IMR-90 (cell line): ENCODE results near the gene RAB40A. TPM values are rescaled to one million over a fixed set of nuclear protein-coding genes. Genes with fewer than 3 reads are reported as not detected.

Experiments used
- ATAC-seq: fragments of 200-7000 bp; cut with Tn5 transposase; 2 replicates; pipeline ENCODE4 v1.9.1; 2020; ENCODE audit warnings: low read depth, mild to moderate bottlenecking, moderate library complexity
- BruUV-seq: library from RNA; stranded (reverse); fragments of 400-500 nt; replicated peaks from 2 replicates; lab custom pipeline; 2021; lab: Mats Ljungman, UMichigan
- CTCF ChIA-PET: fragments of 300-600 bp; formaldehyde crosslinking; extraction: SDS; loops from one replicate; lab custom pipeline; 2021; ENCODE audit warnings: antibody characterized with exemption; lab: Yijun Ruan, JAX
- POLR2A ChIA-PET: fragments of 300-600 bp; sonication (Branson Sonifier 250); formaldehyde crosslinking; loops from one replicate; lab custom pipeline; 2022; ENCODE audit warnings: antibody characterized with exemption; ENCODE audit not compliant: unreplicated experiment; lab: Charles Lee
- DNase-seq: peaks from one replicate; pipeline ENCODE4 v3.0.0; 2013
- H2AFZ ChIP-seq: replicated peaks from 2 replicates; pipeline ENCODE3; 2013; ENCODE audit warnings: low read length, mild to moderate bottlenecking; ENCODE audit not compliant: poor library complexity
- H2AK5ac ChIP-seq: 2 replicates; pipeline ENCODE4 v1.6.1; 2013; ENCODE audit warnings: low read depth, low read length, inconsistent platforms
- H2AK9ac ChIP-seq: replicated peaks from 2 replicates; pipeline ENCODE3; 2013; ENCODE audit warnings: mild to moderate bottlenecking, low read depth, low read length, moderate library complexity; ENCODE audit not compliant: poor library complexity
- H2BK120ac ChIP-seq: 2 replicates; pipeline ENCODE4 v1.6.1; 2013; ENCODE audit warnings: low read depth, low read length, inconsistent platforms
- H2BK15ac ChIP-seq: 3 replicates; pipeline ENCODE4 v1.6.1; 2013; ENCODE audit warnings: low read depth, low read length, inconsistent platforms
- H2BK20ac ChIP-seq: 2 replicates; pipeline ENCODE4 v1.6.1; 2013; ENCODE audit warnings: low read depth, mild to moderate bottlenecking, inconsistent platforms, low read length, moderate library complexity
- H2BK5ac ChIP-seq: 2 replicates; pipeline ENCODE4 v1.6.1; 2013; ENCODE audit warnings: mild to moderate bottlenecking, low read depth, low read length, inconsistent platforms; ENCODE audit not compliant: poor library complexity, severe bottlenecking
- H3K14ac ChIP-seq: replicated peaks from 2 replicates; pipeline ENCODE4 v1.6.1; 2013; ENCODE audit warnings: low read depth, low read length, inconsistent platforms
- H3K18ac ChIP-seq: 2 replicates; pipeline ENCODE4 v1.6.1; 2013; ENCODE audit warnings: low read depth, low read length, control low read depth
- H3K23ac ChIP-seq: 2 replicates; pipeline ENCODE4 v1.6.1; 2013; ENCODE audit warnings: low read depth, low read length, inconsistent platforms
- H3K27ac ChIP-seq: 2 replicates; pipeline ENCODE4 v1.5.1; 2013; ENCODE audit warnings: mild to moderate bottlenecking, control low read depth, low read length; ENCODE audit not compliant: insufficient read depth
- H3K27me3 ChIP-seq: 2 replicates; pipeline ENCODE4 v1.6.1; 2013; ENCODE audit warnings: low read length; ENCODE audit not compliant: control insufficient read depth, insufficient read depth
- H3K36me3 ChIP-seq: 2 replicates; pipeline ENCODE4 v1.6.1; 2013; ENCODE audit warnings: low read length, mixed read lengths; ENCODE audit not compliant: control insufficient read depth, insufficient read depth
- H3K4ac ChIP-seq: 2 replicates; pipeline ENCODE4 v1.6.1; 2013; ENCODE audit warnings: low read depth, low read length, inconsistent platforms
- H3K4me1 ChIP-seq: 2 replicates; pipeline ENCODE4 v1.6.1; 2013; ENCODE audit warnings: low read length, mixed read lengths; ENCODE audit not compliant: control insufficient read depth, insufficient read depth
- H3K4me2 ChIP-seq: 2 replicates; pipeline ENCODE4 v1.6.1; 2013; ENCODE audit warnings: low read depth, mild to moderate bottlenecking, control low read depth, low read length, moderate library complexity
- H3K4me3 ChIP-seq: 2 replicates; pipeline ENCODE4 v1.5.1; 2013; ENCODE audit warnings: low read depth, mild to moderate bottlenecking, control low read depth, low read length, moderate library complexity; ENCODE audit not compliant: insufficient read depth
- H3K56ac ChIP-seq: 2 replicates; pipeline ENCODE4 v1.6.1; 2013; ENCODE audit warnings: low read length, inconsistent platforms; ENCODE audit not compliant: insufficient read depth; ENCODE audit errors: extremely low read depth
- H3K79me1 ChIP-seq, 2 experiments: 2 replicates each; pipeline ENCODE4 v1.6.1; 2013; ENCODE audit warnings: low read length in 2 of 2, inconsistent platforms in 1 of 2, low read depth in 1 of 2
- H3K9ac ChIP-seq: 2 replicates; pipeline ENCODE4 v1.6.1; 2013; ENCODE audit warnings: low read depth, low read length, control low read depth
- H3K9me1 ChIP-seq: 2 replicates; pipeline ENCODE4 v1.6.1; 2013; ENCODE audit warnings: low read length, inconsistent platforms; ENCODE audit not compliant: insufficient read depth
- H3K9me3 ChIP-seq: 2 replicates; pipeline ENCODE4 v1.6.1; 2013; ENCODE audit warnings: low read length; ENCODE audit not compliant: control insufficient read depth, insufficient read depth
- H4K20me1 ChIP-seq: 2 replicates; pipeline ENCODE4 v1.6.1; 2013; ENCODE audit warnings: low read length, inconsistent platforms; ENCODE audit not compliant: insufficient read depth
- H4K5ac ChIP-seq: 2 replicates; pipeline ENCODE4 v1.6.1; 2013; ENCODE audit warnings: mild to moderate bottlenecking, low read depth, low read length, control low read depth
- H4K8ac ChIP-seq, 2 experiments: 2 replicates each; pipeline ENCODE4 v1.6.1; 2013; ENCODE audit warnings: low read depth in 2 of 2, low read length in 2 of 2, control low read depth in 1 of 2, inconsistent platforms in 1 of 2
- H4K91ac ChIP-seq: 2 replicates; pipeline ENCODE4 v1.6.1; 2013; ENCODE audit warnings: low read depth, low read length, inconsistent platforms; ENCODE audit not compliant: insufficient read depth
- BHLHE40 ChIP-seq: fragments of 150-350 bp; IDR thresholded peaks from 2 replicates; pipeline ENCODE4 v1.6.1; 2016; ENCODE audit warnings: mild to moderate bottlenecking, low read depth, low read length
- CEBPB ChIP-seq: IDR thresholded peaks from 2 replicates; pipeline ENCODE4 v1.6.1; 2012; ENCODE audit warnings: low read depth, low read length, improper control_type of control experiment
- CHD1 ChIP-seq: IDR thresholded peaks from 2 replicates; pipeline ENCODE4 v1.6.1; 2012; ENCODE audit warnings: low read depth, low read length, improper control_type of control experiment
- FOS ChIP-seq: fragments of 150-350 bp; IDR thresholded peaks from 2 replicates; pipeline ENCODE4 v1.6.1; 2016; ENCODE audit warnings: low read depth, low read length
- MAFK ChIP-seq: IDR thresholded peaks from 2 replicates; pipeline ENCODE4 v1.6.1; 2012; ENCODE audit warnings: low read depth, low read length, improper control_type of control experiment
- MAZ ChIP-seq: IDR thresholded peaks from 2 replicates; pipeline ENCODE4 v1.6.1; 2012; ENCODE audit warnings: low read depth, mild to moderate bottlenecking, low read length, improper control_type of control experiment, moderate library complexity, borderline replicate concordance
- MXI1 ChIP-seq: IDR thresholded peaks from 2 replicates; pipeline ENCODE4 v1.6.1; 2012; ENCODE audit warnings: low read depth, mild to moderate bottlenecking, low read length, moderate library complexity, borderline replicate concordance
- NFE2L2 ChIP-seq: fragments of 150-350 bp; IDR thresholded peaks from 2 replicates; pipeline ENCODE4 v1.6.1; 2016; ENCODE audit warnings: low read depth, mild to moderate bottlenecking, low read length
- POLR2A ChIP-seq: IDR thresholded peaks from 2 replicates; pipeline ENCODE4 v1.6.1; 2012; ENCODE audit warnings: mild to moderate bottlenecking, low read depth, low read length
- RAD21 ChIP-seq: IDR thresholded peaks from 2 replicates; pipeline ENCODE4 v1.6.1; 2012; ENCODE audit warnings: low read length, improper control_type of control experiment
- RCOR1 ChIP-seq: IDR thresholded peaks from 2 replicates; pipeline ENCODE4 v1.6.1; 2012; ENCODE audit warnings: mild to moderate bottlenecking, low read length, improper control_type of control experiment; ENCODE audit not compliant: insufficient replicate concordance
- RFX5 ChIP-seq: IDR thresholded peaks from 2 replicates; pipeline ENCODE4 v1.8.0; 2012; ENCODE audit warnings: low read depth, mild to moderate bottlenecking, low read length, moderate library complexity
- SMC3 ChIP-seq: fragments of 150-350 bp; IDR thresholded peaks from 2 replicates; pipeline ENCODE4 v1.6.1; 2016; ENCODE audit warnings: low read depth, mild to moderate bottlenecking, antibody characterized with exemption, low read length, moderate library complexity
- WGBS, 2 experiments: methylation state at CpG; one replicate each; pipeline versions ENCODE4 v1.1.5 to v1.1.7; 2013; ENCODE audit warnings: missing lambda C conversion rate in 2 of 2; ENCODE audit not compliant: insufficient read length in 1 of 2; ENCODE audit errors: extremely low coverage in 2 of 2; 5-methylcytosine and 5-hydroxymethylcytosine counted together
- dilution Hi-C: fragments of 300-500 bp; cut with HindIII; formaldehyde crosslinking; loops from one replicate; pipeline ENCODE4 v1.14.3; 2018; ENCODE audit warnings: low sequenced_read_pairs; ENCODE audit not compliant: unreplicated experiment
- in situ Hi-C: fragments of 300-500 bp; cut with MboI; formaldehyde crosslinking; loops from 3 replicates; pipeline ENCODE4 v1.14.3; 2019; ENCODE audit warnings: low sequenced_read_pairs, inconsistent platforms, mixed read lengths
- intact Hi-C: fragments of 100-400 bp; cut with micrococcal nuclease; formaldehyde crosslinking; loops from 2 replicates; pipeline ENCODE4 v1.10.0; 2022
- polyA plus RNA-seq, 3 experiments: library from polyadenylated mRNA; depleted of rRNA; stranded (reverse); fragments of >200 nt; gene quantifications; 2 replicates each; pipeline ENCODE4 v1.2.3, GENCODE V29; 2012; ENCODE audit warnings: low replicate concordance in 1 of 3
- total RNA-seq: library from RNA; depleted of rRNA; stranded (reverse); fragments of >200 nt; gene quantifications from 2 replicates; pipeline ENCODE4 v1.2.3, GENCODE V29; 2012
- TF ChIP-seq, protein P1 (sequence below): conservative IDR thresholded peaks from 2 replicates; pipeline ENCODE4 v1.5.1; 2012; ENCODE audit warnings: mild to moderate bottlenecking, low read depth, low read length, improper control_type of control experiment

RAB40A gene
- total and polyA plus RNA-seq, 2 of the 4 experiments (the other 2 are of a cell fraction) = under 0.01 to 0.26 TPM

DNA sequence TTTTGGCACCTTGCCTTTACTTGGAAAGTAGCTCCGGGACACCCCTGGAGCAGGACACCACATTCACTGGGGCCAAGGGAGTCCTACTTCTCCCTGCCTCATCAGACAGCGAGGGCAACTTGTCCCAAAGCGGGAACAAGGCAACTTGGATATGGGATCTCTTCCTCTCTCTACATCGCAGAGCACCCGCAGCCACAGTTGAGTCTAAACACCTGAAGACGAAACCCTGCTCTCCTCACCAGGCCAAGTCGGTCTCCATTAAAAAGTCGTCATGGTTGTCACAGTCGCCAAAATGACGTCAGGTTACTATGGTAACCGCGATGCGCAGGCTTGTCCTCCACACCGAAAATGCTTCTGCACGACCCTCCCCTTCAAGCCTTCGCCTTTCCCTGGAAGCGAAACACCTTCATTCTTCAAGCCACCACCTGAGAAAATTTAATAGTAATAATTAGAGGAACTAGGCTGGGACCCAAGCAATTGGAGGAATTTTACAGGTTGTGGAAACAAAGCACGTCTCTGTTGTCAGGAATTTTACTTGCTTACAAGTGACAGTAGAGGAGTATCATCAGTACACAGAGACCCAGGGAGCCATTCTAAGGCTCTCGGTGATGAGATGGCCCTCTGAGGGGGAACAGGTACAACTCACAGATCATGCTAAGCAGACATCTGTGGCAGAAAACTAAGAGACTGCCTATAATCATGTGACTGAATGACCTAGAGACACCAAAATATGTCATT lies 35.6 kb upstream of the RAB40A start:
- H3K9ac ChIP-seq = peak overlapping the region; percentile 75
- H2BK120ac ChIP-seq = no peak overlapping the region
- POLR2A ChIA-PET = no interaction called here
- ATAC-seq (no peak), DNase-seq (peak; percentile 24)
- peak overlapping the region; percentile 72 for H3K4me2 ChIP-seq
- H2BK5ac ChIP-seq = no peak overlapping the region
- H3K14ac ChIP-seq = no peak overlapping the region; the same call in 1 of the 2 replicates
- H3K18ac ChIP-seq = 0 out of 2 replicates have a peak overlapping the region, but pooled peaks have one; percentile 52
- H3K36me3 ChIP-seq = no peaks in the 10 kb centered on the region
- H3K79me1 ChIP-seq = no peaks in the 10 kb centered on the region
- no peaks in the 10 kb centered on the region for H3K4me1 ChIP-seq
- no peak overlapping the region for H3K27ac ChIP-seq
- peak overlapping the region; percentile 98 for H4K5ac ChIP-seq
- H3K23ac ChIP-seq = no peak overlapping the region
- no peaks in the 10 kb centered on the region for H3K9me3 ChIP-seq
- BruUV-seq = no TSS peak
- H2AK5ac ChIP-seq = no peak overlapping the region
- H2BK20ac ChIP-seq = no peak overlapping the region
- H2AFZ ChIP-seq = peak overlapping the region; percentile 92
- peak overlapping the region; percentile 55 for H3K4me3 ChIP-seq
- peak overlapping the region; percentile 76 to 81; a peak in 3 of 4 replicates for H4K8ac ChIP-seq
- no peaks in the 10 kb centered on the region for H4K20me1 ChIP-seq
- intact Hi-C loops = no loop called here
- dilution Hi-C loops = no loop called here
- H2BK15ac ChIP-seq = no peak overlapping the region
- TF ChIP-seq RFX5 (no peak), MAFK (no peak), RCOR1 (no peak), POLR2A (no peak), RAD21 (no peak), FOS (no peak), MXI1 (no peak), BHLHE40 (no peak), CHD1 (no peak), MAZ (no peak), NFE2L2 (no peak), CEBPB (no peak), SMC3 (no peak)
- TF ChIP-seq, protein P1, sequence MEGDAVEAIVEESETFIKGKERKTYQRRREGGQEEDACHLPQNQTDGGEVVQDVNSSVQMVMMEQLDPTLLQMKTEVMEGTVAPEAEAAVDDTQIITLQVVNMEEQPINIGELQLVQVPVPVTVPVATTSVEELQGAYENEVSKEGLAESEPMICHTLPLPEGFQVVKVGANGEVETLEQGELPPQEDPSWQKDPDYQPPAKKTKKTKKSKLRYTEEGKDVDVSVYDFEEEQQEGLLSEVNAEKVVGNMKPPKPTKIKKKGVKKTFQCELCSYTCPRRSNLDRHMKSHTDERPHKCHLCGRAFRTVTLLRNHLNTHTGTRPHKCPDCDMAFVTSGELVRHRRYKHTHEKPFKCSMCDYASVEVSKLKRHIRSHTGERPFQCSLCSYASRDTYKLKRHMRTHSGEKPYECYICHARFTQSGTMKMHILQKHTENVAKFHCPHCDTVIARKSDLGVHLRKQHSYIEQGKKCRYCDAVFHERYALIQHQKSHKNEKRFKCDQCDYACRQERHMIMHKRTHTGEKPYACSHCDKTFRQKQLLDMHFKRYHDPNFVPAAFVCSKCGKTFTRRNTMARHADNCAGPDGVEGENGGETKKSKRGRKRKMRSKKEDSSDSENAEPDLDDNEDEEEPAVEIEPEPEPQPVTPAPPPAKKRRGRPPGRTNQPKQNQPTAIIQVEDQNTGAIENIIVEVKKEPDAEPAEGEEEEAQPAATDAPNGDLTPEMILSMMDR = no peak
- CTCF ChIA-PET = no interaction called here
- no peak overlapping the region for H3K56ac ChIP-seq
- no peak overlapping the region for H2AK9ac ChIP-seq
- H3K9me1 ChIP-seq = no peaks in the 10 kb centered on the region
- peak overlapping the region; percentile 49; the same call in 1 of the 2 replicates for H4K91ac ChIP-seq
- in situ Hi-C loops = no loop called here
- H3K27me3 ChIP-seq = no peaks in the 10 kb centered on the region
- WGBS, 2 experiments = no CpG with 5 or more reads among the region's 19 CpGs
- peak overlapping the region; percentile 56; the same call in 1 of the 2 replicates for H3K4ac ChIP-seq
